WERI-Rb-1 (cell line): ENCODE results near the gene MDH2.
"Not testable (repeated sequence)": the region's sequence is repeated elsewhere in the genome, so short reads cannot be mapped to it uniquely, and the experiment has no call there.

Experiments used
- DNase-seq: peaks from one replicate; pipeline ENCODE4 v3.0.0-alpha.2; 2020
- H3K27ac ChIP-seq: fragments of 250-450 bp; sonication (Bioruptor Pico); 2 replicates; pipeline ENCODE4 v1.5.1; 2020; ENCODE audit warnings: mild to moderate bottlenecking, moderate library complexity
- H3K27me3 ChIP-seq: fragments of 250-450 bp; sonication (Bioruptor Pico); 2 replicates; pipeline ENCODE4 v1.5.1; 2021; ENCODE audit warnings: mild to moderate bottlenecking, low read depth, moderate library complexity; ENCODE audit not compliant: insufficient read depth, severe bottlenecking
- H3K36me3 ChIP-seq: fragments of 250-450 bp; sonication (Bioruptor Pico); 2 replicates; pipeline ENCODE4 v1.5.1; 2020; ENCODE audit warnings: mild to moderate bottlenecking, moderate library complexity
- H3K4me3 ChIP-seq: 2 replicates; pipeline ENCODE4 v1.5.1; 2011; ENCODE audit warnings: low read depth, mild to moderate bottlenecking, control low read depth, low read length
- H3K9me3 ChIP-seq: fragments of 250-450 bp; sonication (Bioruptor Pico); 2 replicates; pipeline ENCODE4 v1.5.1; 2021; ENCODE audit warnings: mild to moderate bottlenecking, moderate library complexity; ENCODE audit not compliant: severe bottlenecking
- CTCF ChIP-seq: IDR thresholded peaks from 2 replicates; pipeline ENCODE4 v1.5.1; 2011; ENCODE audit warnings: low read depth, mild to moderate bottlenecking, control low read depth, inconsistent platforms, low read length

Gene MDH2

GRCh38 chr7:76106893-76107292 lies 59.0 kb downstream of the MDH2 start:
- DNase-seq, result no peak
- H3K27me3 ChIP-seq, result no peaks in the 10 kb centered on the region
- H3K27ac ChIP-seq, result no peak overlapping the region
- no peaks in the 10 kb centered on the region for H3K9me3 ChIP-seq
- TF ChIP-seq CTCF, result no peak
- no peak overlapping the region for H3K4me3 ChIP-seq
- H3K36me3 ChIP-seq, result no peaks in the 10 kb centered on the region

GRCh38 chr7:76108540-76109233 lies 60.8 kb downstream of the MDH2 start:
- DNase-seq, result no peak
- no peaks in the 10 kb centered on the region for H3K9me3 ChIP-seq
- no peaks in the 10 kb centered on the region for H3K36me3 ChIP-seq
- no peaks in the 10 kb centered on the region for H3K27me3 ChIP-seq
- TF ChIP-seq CTCF, result no peak
- no peak overlapping the region for H3K4me3 ChIP-seq
- no peak overlapping the region for H3K27ac ChIP-seq

- not testable (repeated sequence) for H3K27ac ChIP-seq, DNase-seq, H3K4me3 ChIP-seq, H3K36me3 ChIP-seq, H3K9me3 ChIP-seq, H3K27me3 ChIP-seq
Measured at GRCh38 chr7:76113042-76113630, 65.2 kb downstream of the MDH2 start.

- H3K27ac ChIP-seq, DNase-seq, H3K27me3 ChIP-seq, H3K9me3 ChIP-seq, H3K36me3 ChIP-seq, H3K4me3 ChIP-seq: not testable (repeated sequence)
Measured at GRCh38 chr7:76114742-76115141, 66.8 kb downstream of the MDH2 start.
